ENCODE measurements around the gene FAR2.
A peak's percentile ranks its signal among the peaks of the same experiment; 100 is the strongest.
"Not testable (repeated sequence)": the region's sequence is repeated elsewhere in the genome, so short reads cannot be mapped to it uniquely, and the experiment has no call there.

Gene FAR2

DNA sequence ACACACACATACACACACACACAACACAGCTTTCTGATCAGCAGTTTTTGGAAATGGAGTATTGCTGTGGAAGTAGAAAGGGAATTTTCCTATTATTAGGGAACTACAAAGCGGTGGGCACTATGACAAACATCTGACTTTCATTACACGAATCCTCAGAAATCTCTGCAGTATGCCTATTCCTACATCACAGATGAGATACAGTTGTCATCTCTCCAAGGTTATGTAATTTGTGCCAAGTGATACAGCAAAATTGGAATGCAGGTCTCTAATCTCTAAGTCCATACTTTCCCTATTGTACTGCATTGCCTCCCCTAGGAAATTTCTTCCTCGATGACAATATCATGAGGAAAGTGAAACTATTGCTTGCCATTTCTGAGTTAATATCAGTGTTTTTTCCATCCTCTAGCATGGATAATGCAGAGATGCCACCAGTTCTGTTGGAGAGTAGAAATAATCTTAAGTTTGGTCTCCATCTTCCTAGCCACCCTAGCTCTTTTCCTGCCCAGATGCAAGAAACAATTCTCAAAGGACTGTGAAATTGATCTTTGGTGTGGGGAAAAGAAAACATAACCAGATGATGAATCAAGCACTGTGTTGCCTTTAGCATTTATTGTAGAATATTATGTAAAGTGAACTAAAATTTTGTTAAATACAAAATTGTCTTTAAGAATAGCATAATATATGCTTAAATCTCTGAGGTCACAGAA is 137.2 kb downstream of the FAR2 start:
- DNase-seq = no peak

DNA sequence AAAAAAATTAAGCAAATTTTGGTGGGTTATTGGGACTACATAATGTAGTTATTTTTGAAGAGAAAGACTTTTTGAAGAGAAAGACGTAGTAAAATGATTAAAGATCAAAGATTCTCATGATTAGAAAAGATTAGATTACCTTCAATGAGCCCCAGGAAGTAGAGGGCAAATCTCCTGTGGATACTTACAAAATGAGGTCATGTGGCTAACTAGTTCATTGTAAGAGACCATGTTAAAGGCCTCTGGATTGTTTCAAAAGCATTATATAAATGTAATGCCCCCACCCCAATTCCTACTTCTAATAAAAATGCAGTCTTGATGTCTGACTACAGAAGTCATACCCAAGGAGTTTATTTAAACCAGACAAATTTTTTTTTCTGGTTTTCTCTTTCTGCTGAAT is 138.5 kb downstream of the FAR2 start:
- DNase-seq = no peak

DNA sequence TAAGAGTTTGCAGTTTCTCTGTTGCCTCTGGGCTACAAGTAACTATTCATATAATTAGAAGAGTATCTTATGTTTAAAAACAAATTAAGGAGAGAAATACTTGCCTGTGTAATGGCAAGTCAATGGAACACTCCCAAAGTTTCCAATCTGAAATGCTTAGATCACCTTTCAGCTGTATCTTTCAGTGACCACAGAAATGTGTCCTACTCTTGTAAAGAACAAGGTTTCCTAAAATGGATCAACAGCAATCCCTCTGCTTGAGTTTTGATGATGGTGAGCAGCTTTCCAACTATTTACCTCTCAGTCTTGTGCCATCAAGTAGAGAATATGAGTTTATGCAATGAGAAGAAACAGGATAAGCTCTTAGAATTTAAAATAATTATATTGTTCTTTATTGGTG is 139.0 kb downstream of the FAR2 start:
- DNase-seq = no peak

DNA sequence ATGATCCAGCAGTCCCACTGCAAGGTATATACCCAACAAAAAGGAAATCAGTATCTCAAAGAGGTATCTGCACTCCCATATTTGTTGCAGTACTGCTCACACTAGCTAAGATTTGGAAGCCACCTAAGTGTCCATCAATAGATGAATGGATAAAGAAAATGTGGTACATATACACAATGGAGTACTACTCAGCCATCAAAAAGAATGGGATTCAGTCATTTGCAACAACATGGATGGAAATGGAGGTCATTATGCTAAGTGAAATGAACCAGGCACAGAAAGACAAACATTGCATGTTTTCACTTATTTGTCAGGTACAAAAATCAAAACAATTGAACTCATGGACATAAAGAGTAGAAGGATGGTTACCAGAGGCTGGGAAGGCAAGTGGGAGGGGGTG is 141.4 kb downstream of the FAR2 start:
- DNase-seq = not testable (repeated sequence)

DNA sequence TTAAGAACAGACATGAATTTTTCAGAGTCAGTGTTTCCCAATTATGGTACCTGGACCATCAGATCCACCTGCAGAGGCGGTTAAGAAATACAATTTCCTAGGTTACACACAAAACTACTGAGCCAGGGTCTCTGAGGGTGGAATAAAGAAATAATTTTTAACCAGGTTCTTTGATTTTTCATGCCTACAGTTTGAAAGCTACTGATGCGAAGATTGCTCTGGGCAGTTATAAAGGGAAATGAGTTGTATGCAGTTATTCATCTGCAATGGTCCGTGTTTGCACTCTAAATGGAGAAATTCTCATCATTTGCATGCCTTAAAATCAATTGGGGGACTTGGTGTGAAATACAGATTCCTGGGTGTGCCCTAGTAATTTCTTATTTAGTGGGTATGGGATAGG is 142.1 kb downstream of the FAR2 start:
- no peak for DNase-seq

DNA sequence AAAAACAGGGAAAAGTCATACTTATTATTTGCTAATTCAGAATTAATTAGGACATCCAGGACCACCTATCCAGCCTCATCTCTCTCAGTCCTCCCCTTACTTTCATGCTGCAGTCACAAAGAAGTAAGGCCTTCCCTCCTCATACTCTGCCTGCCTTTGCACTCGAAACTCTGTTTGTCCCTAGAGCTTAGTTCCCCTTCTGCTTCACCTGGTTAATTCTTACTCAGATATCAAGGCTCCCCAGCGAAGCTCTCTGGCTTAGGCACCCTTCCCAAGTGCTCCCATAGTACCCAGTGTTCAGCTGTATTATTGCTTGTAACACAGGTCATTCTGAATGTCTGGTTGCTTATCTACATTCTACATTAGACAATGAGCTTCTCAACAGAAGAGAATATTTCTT is 150.6 kb downstream of the FAR2 start:
- DNase-seq = no peak

DNA sequence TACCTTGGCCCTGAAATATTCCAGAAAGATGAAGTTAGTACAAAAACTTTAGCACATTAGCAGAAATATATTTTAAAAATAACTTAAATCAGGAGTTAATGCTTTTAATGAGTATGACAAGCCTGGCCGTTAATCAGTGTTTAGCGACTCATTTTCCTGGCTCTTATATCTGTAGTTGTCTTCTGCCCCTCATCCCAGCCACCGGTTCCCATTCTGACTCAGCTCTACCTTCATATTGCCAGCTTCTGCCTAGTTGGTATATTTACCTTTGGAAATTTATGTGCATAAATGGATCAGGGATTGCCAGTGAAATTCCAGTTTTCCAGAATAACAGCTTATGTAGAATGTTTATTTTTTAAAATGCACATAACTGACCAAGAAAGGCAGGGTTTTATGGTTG is 152.0 kb downstream of the FAR2 start:
- DNase-seq = no peak

DNA sequence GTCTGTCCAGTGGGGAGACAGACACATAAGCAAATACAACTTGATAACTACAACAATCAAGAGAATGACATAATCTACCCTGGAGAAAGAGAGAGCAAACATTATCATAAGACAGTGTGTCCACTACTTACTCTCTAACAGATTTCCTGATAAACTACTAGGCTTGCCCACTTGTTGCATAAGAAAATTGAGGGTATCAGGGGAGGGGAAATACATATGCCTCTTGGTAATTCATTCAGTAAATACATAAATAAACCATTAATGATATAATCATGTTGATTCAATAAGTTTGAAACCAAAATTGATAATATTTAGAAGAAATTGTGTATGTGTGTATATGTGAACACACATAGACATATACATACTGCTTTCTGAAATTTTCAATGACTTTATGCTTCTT is 155.3 kb downstream of the FAR2 start:
- DNase-seq = no peak

DNA sequence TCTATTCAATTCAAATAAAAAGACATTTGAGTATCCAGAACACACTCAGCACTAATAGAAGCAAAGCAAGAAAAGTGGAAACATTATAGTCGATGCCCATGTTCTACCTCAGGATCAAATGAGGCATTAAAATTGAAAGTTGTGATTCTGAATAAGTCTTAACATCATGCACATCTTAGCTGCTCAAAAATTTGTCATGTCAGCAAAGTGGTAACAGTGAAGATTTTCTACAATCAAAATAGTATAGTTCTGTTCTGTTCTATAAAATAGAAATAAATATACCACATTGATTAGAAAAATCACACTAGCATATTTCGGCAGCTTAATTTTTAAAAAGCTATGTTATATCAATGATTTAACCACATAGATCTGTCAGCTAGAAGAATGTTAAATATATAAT is 157.2 kb downstream of the FAR2 start:
- DNase-seq = no peak

DNA sequence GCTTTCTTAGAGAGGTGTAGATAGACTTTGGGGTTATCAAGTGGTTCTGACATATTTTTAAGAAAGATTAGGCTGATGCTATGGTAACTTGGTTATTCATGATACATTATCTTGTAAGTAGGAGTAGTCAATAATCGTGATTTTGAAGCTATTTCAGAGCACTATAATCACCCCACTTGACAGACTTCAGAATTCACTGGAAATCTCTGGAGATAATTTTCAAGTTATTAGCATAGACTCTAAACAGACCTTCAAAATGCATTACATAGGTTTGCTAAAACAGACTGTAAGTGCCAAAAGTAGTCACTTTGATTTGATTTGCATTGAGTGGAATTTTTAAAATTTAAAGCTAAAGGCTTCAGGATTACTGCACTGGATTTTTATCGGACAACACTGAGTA is 157.6 kb downstream of the FAR2 start:
- DNase-seq = no peak

DNA sequence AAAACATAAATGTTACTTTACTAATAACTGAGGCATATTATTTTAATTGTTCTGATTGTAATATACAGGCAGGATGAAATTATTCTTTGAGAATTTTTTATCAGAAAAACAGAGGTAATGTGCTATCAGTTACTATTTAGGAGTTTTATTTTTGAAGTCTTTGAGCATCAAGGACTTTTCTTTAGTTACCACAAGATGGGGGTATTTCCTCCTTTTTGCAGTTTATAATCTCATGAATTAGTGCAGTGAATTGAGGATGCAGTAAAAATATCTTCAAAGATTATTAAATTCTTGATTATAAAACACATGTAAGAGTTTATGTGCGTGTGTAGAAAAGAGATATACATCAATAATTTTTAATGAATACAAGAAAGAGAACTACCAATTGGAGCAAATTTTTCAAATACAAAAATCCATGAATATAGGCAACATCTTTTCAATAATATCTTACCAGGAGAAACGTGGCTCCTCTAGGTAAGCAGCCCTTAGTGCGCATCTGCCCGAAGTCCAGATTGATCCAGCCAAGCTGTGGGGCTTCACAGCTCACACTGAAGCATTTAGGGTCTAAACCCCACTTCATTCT is 160.3 kb downstream of the FAR2 start:
- no peak for DNase-seq

DNA sequence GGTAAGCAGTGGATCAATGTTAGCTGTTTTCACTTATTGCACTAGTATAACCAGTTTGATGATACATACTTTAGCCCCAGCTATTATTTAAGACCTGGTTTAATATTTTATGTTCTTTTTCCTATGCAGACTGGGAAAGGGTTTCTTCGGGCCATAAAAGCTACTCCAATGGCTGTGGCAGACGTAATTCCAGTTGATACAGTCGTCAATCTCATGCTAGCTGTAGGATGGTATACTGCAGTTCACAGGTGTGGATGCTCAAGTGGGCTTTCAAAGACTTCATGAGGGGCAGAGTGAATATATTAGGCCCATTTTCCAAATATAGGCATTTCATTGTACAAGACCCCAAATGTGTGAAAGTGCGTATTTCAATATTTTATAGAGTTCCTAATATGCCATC is 161.8 kb downstream of the FAR2 start:
- DNase-seq = no peak

DNA sequence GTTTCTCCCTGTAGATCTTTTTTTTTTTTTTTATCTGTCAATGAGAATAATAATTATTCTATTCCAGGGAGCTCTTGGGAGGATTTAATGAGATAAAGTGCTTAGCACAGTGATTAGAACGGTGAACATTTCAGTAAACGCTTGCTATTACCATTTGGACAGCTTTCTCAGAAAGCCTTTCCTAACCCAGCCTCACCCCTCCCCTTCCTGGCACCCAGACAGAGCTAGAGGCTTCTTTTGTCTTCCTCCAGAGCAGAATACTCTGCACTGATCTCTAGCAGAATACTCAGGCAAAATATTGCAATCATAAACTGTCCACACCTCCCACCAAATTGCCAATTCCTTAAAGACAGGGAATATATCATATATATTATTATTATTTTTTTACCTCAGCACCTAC is 165.3 kb downstream of the FAR2 start:
- DNase-seq = no peak

DNA sequence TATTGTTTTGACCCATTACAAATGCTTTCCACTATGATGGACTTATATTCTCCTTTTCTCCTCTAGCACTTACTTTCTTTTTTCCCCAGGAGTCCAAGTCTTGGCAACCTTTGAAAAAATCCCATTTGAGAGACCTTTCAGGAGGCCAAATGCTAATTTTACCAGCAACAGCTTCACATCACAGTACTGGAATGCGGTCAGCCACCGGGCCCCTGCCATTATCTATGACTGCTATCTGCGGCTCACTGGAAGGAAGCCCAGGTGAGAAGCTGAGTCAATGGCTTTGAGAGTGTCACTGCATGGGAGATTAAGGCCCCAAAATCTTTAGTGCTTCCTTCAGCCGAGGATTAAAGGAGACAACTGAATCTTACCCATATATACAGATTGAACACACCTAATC is 167.7 kb downstream of the FAR2 start:
- no peak for DNase-seq

DNA sequence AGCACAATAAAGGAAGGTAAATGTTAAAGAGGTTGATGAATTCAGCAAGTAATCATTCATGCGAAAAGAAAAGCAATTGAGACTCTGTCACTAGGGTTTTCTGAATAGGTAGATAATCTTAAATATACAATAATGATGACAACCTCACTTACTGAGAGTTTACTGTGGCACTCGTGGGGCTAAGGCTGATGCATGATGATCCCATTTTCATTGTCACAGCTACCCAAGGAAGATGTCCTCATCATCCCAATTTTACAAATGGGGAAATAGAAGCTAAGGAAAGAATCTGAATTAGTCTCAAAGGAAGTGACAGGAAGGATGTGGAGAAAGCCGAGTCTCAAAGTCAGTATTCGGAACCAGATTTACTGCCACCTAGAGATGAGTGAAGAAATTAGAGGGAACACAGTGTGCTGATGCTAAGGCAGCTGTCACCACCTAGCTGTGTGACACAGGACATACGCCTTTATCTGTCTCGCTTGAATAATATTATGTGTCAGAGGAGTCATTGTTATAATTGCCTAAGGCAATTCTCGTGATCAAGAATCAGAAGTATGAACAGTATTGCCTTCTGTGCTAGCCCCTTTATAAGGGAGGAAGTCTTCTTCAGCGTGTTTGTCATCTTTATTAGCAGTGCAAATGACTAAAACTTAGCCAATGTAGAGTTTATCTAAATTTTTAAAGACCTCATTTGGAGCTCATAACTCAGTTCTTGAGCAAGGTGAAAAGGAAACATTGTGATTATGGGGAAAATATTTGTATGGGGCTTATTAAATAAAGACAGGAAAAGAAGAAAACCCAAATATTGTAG is 168.7 kb downstream of the FAR2 start:
- peak; percentile 19 to 25 for DNase-seq

DNA sequence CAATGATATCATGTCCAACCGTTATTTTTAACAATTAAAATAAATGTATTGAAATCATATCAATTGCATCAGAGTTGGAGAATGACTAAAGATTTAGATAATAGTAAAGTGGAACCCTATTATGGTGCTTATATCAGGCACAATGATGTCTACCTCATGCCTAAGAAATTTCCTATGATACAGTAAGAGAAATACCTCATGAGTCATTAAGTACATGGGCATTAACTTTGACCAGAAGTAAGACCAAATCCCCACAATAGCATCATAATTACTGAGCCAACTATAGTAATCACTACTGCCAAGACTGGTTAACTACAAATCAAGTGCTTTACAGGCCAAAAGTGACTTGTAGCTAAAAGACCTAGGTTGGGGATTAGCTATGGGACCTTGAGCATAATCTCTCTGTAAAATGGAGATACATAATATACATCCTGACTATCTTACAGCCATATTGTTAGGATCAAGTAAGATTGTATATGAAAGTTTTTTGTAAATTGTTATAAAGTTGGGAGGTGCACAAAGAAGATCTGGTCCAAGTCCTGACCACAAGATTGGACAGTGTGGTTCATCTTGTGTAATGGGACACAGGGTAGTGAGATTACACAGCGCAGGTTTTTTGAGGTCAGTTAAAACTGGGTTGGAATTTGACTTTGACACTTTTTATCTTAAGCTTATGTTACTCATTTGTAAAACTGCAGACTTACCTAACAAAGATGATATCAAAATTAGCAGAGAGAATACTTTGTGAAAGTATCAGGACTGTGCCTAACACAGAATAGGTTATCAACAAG is 171.4 kb downstream of the FAR2 start:
- no peak for DNase-seq

DNA sequence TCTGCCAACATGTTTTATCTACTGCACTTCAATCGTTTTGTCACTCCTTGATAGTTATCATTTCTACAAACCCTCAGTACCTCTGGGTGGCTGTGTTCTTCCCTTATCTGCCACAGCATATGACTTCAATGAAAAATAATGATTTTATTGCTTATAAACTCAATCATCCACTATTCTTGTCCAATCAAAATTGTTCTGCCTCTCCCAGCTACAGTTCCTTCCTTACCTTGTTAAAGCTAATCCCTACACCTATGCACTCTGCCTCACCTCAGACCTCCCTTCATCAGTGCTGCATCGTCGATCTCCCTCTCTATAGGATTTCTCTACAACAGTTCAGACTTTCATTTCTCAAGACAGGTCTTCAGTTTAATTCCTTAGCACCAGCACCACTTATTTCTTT is 173.1 kb downstream of the FAR2 start:
- no peak for DNase-seq

DNA sequence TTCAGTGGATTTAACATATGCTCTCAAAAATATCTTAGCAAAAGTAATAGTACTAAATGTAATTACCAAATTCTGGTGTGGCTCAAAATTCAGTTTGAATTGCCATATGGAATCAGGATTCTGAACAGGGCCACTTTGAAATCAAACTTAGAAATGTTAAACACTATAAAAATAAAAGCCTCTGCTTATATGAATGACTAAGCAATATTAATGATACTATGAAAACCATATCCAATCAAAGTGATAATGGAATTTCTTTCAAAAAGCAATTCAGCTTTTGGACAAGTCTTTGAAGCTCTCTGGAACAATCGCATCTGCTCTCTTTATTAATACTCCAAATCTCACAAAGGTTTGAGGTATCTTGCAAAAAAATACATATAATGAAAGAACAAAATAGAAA is 180.3 kb downstream of the FAR2 start:
- DNase-seq = no peak

DNA sequence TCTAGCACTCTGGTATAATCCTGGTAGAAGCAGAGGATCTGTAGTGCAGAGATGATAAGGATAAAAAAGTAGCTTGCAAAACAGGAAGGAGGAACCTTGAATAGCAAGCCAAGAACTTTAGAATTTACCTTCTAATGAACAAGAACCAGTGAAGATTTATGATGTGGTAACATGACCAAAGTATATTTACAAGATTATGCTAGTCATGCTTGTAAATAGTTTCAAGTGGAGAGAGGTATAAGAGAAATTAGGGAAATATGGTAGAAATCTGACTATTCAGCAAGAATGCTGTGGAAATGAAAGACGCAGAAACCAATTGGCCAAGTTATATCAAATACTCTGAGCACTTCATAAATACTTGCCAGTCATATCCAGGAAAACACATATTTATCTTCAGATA is 184.1 kb downstream of the FAR2 start:
- DNase-seq = no peak

DNA sequence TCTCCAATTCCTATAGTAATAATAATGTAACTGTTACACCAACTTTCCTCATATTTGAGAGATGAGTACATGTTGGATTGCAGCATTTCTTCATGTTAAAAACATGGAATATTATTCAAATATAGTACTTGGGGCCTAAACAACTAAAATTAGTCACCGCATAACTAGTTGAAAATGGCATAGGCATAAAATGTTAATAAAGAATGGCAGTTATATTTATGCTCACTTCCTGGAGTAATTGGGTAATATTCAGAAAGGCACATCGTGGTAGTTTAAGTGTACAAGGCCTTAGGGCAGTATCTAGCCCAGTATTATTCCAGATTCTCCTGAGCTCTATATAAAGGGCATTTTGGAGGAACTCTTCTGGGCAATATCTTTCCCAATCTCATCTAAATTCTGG is 185.9 kb downstream of the FAR2 start:
- DNase-seq = no peak

DNA sequence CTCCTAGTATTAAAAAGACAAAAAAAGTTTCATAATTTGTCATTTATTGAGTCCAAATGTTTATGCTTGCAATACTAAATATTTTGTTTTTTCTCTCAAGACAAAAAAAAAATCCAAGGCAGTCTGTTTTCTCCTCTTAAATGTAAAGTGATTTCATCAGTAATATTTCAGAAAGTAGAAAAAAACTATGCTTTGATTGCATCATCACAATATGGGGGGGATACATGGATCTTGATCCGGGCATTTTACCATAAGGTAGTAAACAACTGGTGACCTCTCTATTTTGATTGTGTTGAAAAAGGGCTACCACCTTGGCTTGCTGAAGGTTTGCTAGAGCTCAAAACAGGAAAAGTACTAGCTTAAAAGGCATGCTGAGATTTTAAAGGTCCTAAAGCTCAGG is 188.2 kb downstream of the FAR2 start:
- DNase-seq = no peak

DNA sequence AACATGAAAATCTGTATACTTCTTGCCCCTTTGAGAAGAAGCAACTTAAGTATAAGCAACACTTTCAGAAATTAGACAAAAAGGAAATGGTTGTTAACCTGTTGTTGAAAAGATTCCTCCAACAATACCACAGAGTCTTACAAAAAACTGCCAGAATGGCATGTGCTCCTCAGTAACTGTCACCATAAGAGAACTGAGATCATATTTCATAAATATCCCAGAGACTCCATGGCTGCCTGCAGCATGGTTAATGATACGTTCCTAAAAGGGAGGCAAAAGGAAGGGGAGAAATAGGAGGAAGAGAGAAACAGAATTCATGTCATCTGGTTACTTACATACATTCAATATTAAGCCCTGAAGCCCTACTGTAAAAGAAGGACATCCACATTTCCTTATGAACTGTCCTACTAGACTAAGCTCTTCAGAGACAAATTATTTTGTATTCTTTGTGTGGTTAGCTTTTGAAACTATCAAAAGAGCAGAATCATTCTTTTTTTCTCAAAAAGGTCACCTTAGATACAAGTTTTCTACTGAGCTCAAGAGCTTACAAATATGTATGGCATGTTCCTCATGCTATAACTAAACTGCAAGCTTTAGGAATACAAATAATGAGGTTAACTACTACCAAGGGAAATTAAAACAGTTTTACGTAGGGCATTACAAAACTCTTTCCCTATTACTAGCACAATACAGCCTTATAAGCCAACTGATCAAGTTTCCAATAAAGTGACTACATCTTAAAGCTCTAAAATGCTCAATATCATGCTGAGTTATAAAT is 194.1 kb downstream of the FAR2 start:
- no peak for DNase-seq
